ENCODE measurements around the gene TDP1.

GRCh38 chr14:90060965-90061684, 105.4 kb downstream of the TDP1 start:
- TF ChIP-seq CTCF (IDR thresholded peaks at IDR 0.05; ENCODE audit: borderline replicate concordance, extremely low read depth, low read length, poor library complexity, severe bottlenecking) (no peak), EZH2 (IDR thresholded peaks at IDR 0.05; ENCODE audit: borderline replicate concordance, low read depth, low read length, severe bottlenecking) (no peak)
